ENCODE measurements around the gene CTNNA2. TPM values are rescaled to one million over a fixed set of nuclear protein-coding genes. Genes with fewer than 3 reads are reported as not detected.

The CTNNA2 gene
- total RNA-seq, 3 donors from 2014 or later = 0.29 to 4.2 (median 1.1) TPM

GRCh38 chr2:80490964-80491363, 978.1 kb downstream of the CTNNA2 start:
- Histone ChIP-seq H3K4me3 (no peak overlapping the region), H3K9me3 (no peaks in the 10 kb centered on the region), H3K36me3 (ENCODE audit: low read depth) (no peaks in the 10 kb centered on the region), H3K4me1 (ENCODE audit: low read depth) (no peaks in the 10 kb centered on the region)
- DNase-seq (no peak), ATAC-seq (no peak)
- intact Hi-C loops (cut with DNase I, micrococcal nuclease) = no loop called here
- TF ChIP-seq CTCF (IDR thresholded peaks at IDR 0.05) = no peak

- DNase-seq (no peak), ATAC-seq (no peak)
- intact Hi-C loops (cut with DNase I, micrococcal nuclease) = no loop called here
- Histone ChIP-seq H3K4me1 (ENCODE audit: low read depth) (no peaks in the 10 kb centered on the region), H3K36me3 (ENCODE audit: low read depth) (no peaks in the 10 kb centered on the region), H3K9me3 (no peaks in the 10 kb centered on the region), H3K4me3 (no peak overlapping the region)
- TF ChIP-seq CTCF (IDR thresholded peaks at IDR 0.05) = no peak
These were observed 983.5 kb downstream of the CTNNA2 start for GRCh38 chr2:80496346-80496745.

DNA sequence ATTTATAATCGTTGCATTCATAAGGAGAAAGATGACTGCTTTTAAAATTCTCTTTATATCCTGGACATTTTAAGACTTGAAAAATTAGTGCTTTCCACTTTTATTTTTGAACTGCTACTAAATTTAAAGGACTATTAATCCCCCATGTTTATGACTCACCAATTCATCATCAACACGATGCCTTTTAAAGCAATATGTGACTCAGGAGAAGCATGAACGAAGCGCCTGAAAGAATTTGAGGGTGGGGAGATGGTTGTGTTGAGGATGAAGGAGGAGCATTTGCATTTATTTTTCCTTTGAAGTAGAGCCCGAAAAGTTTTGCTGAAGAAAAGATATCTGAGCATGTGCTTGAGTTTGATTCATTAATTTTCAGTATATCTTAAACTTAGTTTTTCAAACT, 983.9 kb downstream of the CTNNA2 start:
- DNase-seq = no peak
- intact Hi-C loops (cut with DNase I, micrococcal nuclease) = no loop called here
- no peak for ATAC-seq
- Histone ChIP-seq H3K4me1 (ENCODE audit: low read depth) (no peaks in the 10 kb centered on the region), H3K4me3 (no peak overlapping the region), H3K9me3 (no peaks in the 10 kb centered on the region), H3K36me3 (ENCODE audit: low read depth) (no peaks in the 10 kb centered on the region)
- TF ChIP-seq CTCF (IDR thresholded peaks at IDR 0.05) = no peak

- Histone ChIP-seq H3K9me3 (no peaks in the 10 kb centered on the region), H3K36me3 (ENCODE audit: low read depth) (no peaks in the 10 kb centered on the region), H3K4me1 (ENCODE audit: low read depth) (no peaks in the 10 kb centered on the region), H3K4me3 (no peak overlapping the region)
- peak in 1 of 3 donors; percentile 77 for DNase-seq
- ATAC-seq = no peak
- TF ChIP-seq CTCF (IDR thresholded peaks at IDR 0.05) = no peak
- intact Hi-C loops (cut with DNase I, micrococcal nuclease) = no loop called here
These were observed 986.2 kb downstream of the CTNNA2 start for GRCh38 chr2:80499095-80499494.

GRCh38 chr2:80501874-80502624, 989.2 kb downstream of the CTNNA2 start:
- Histone ChIP-seq H3K9me3 (no peaks in the 10 kb centered on the region), H3K4me3 (no peak overlapping the region), H3K36me3 (ENCODE audit: low read depth) (no peaks in the 10 kb centered on the region), H3K4me1 (ENCODE audit: low read depth) (no peaks in the 10 kb centered on the region)
- ATAC-seq = no peak
- no peak for DNase-seq
- intact Hi-C loops (cut with DNase I, micrococcal nuclease) = no loop called here
- no peak for TF ChIP-seq CTCF (IDR thresholded peaks at IDR 0.05)
